Astrocyte (in vitro differentiated cells and primary cell): ENCODE measurements around the gene DDIT4. TPM values are rescaled to one million over a fixed set of nuclear protein-coding genes. Genes with fewer than 3 reads are reported as not detected.

Source experiments
- DNase-seq: peaks from one replicate; pipeline ENCODE4 v3.0.0-alpha.2; 2010; ENCODE audit warnings: low read depth
- FAIRE-seq: peaks from 2 replicates; lab custom pipeline; 2011; peaks lifted over from hg19 to GRCh38; lab: Jason Lieb, UNC
- H2AFZ ChIP-seq: 2 replicates; pipeline ENCODE4 v1.6.0; 2012; ENCODE audit warnings: low read depth, low read length, inconsistent platforms
- H3K27ac ChIP-seq: 2 replicates; pipeline ENCODE4 v1.5.1; 2011; ENCODE audit warnings: low read depth, low read length, inconsistent platforms
- H3K27me3 ChIP-seq: 2 replicates; pipeline ENCODE4 v1.6.0; 2011; ENCODE audit warnings: low read length, inconsistent platforms; ENCODE audit not compliant: insufficient read depth
- H3K36me3 ChIP-seq: 2 replicates; pipeline ENCODE4 v1.5.1; 2011; ENCODE audit warnings: low read length, inconsistent platforms; ENCODE audit not compliant: insufficient read depth
- H3K4me1 ChIP-seq: 2 replicates; pipeline ENCODE4 v1.5.1; 2011; ENCODE audit warnings: low read length, inconsistent platforms; ENCODE audit not compliant: insufficient read depth
- H3K4me2 ChIP-seq: 2 replicates; pipeline ENCODE4 v1.6.0; 2012; ENCODE audit warnings: low read length, inconsistent platforms
- H3K4me3 ChIP-seq: 2 replicates; pipeline ENCODE4 v1.5.1; 2011; ENCODE audit warnings: low read depth, mild to moderate bottlenecking, low read length, inconsistent platforms; ENCODE audit not compliant: insufficient read depth
- H3K79me2 ChIP-seq: 2 replicates; pipeline ENCODE4 v1.6.0; 2012; ENCODE audit warnings: mild to moderate bottlenecking, low read length, inconsistent platforms; ENCODE audit not compliant: insufficient read depth
- H3K9ac ChIP-seq: 2 replicates; pipeline ENCODE4 v1.6.0; 2012; ENCODE audit warnings: mild to moderate bottlenecking, low read length, inconsistent platforms
- H3K9me3 ChIP-seq: 2 replicates; pipeline ENCODE4 v1.5.1; 2012; ENCODE audit warnings: low read depth, mild to moderate bottlenecking, low read length, inconsistent platforms; ENCODE audit not compliant: insufficient read depth
- H4K20me1 ChIP-seq: 2 replicates; pipeline ENCODE4 v1.6.0; 2012; ENCODE audit warnings: low read length, inconsistent platforms; ENCODE audit not compliant: insufficient read depth
- H3K27ac Mint-ChIP-seq: one replicate; pipeline ENCODE4 v1.8.0; 2021; ENCODE audit warnings: mild to moderate bottlenecking, mixed read lengths; ENCODE audit not compliant: unreplicated experiment
- H3K27me3 Mint-ChIP-seq: one replicate; pipeline ENCODE4 v1.8.0; 2021; ENCODE audit warnings: low read depth, mixed read lengths; ENCODE audit not compliant: unreplicated experiment
- H3K36me3 Mint-ChIP-seq: one replicate; pipeline ENCODE4 v1.8.0; 2021; ENCODE audit warnings: low read depth, mixed read lengths; ENCODE audit not compliant: unreplicated experiment
- H3K4me1 Mint-ChIP-seq: one replicate; pipeline ENCODE4 v1.8.0; 2021; ENCODE audit warnings: low read depth, mixed read lengths; ENCODE audit not compliant: unreplicated experiment
- H3K4me3 Mint-ChIP-seq: one replicate; pipeline ENCODE4 v1.8.0; 2021; ENCODE audit warnings: mild to moderate bottlenecking, moderate library complexity, mixed read lengths; ENCODE audit not compliant: unreplicated experiment
- H3K9me3 Mint-ChIP-seq: one replicate; pipeline ENCODE4 v1.8.0; 2021; ENCODE audit warnings: mild to moderate bottlenecking, mixed read lengths; ENCODE audit not compliant: unreplicated experiment
- CTCF ChIP-seq: IDR thresholded peaks from 2 replicates; pipeline ENCODE4 v1.5.1; 2011; ENCODE audit warnings: low read depth, mild to moderate bottlenecking, inconsistent platforms, low read length, moderate library complexity; ENCODE audit not compliant: insufficient read depth
- EZH2 ChIP-seq: IDR thresholded peaks from 2 replicates; pipeline ENCODE4 v1.6.1; 2012; ENCODE audit warnings: mild to moderate bottlenecking, low read length, inconsistent platforms; ENCODE audit not compliant: insufficient read depth
- total RNA-seq: library from RNA; stranded (reverse); gene quantifications from 2 replicates; pipeline ENCODE4 v1.2.1, GENCODE V29; 2021

Gene DDIT4
- total RNA-seq, 1 donor from 2014 or later, result 244 TPM

- Mint-ChIP-seq H3K27ac (peak overlapping the region; percentile 96), H3K36me3 (peaks cover 18% of the 10 kb centered on the region), H3K4me3 (peak overlapping the region; percentile 99), H3K4me1 (peaks cover 17% of the 10 kb centered on the region), H3K9me3 (no peaks in the 10 kb centered on the region), H3K27me3 (no peaks in the 10 kb centered on the region)
- Histone ChIP-seq H3K27me3 (no peaks in the 10 kb centered on the region), H3K4me2 (peak overlapping the region; percentile 99), H3K27ac (no peak overlapping the region), H3K4me3 (no peak overlapping the region), H3K9ac (no peak overlapping the region), H4K20me1 (peaks cover 27% of the 10 kb centered on the region), H3K9me3 (no peaks in the 10 kb centered on the region), H2AFZ (no peak overlapping the region), H3K36me3 (no peaks in the 10 kb centered on the region), H3K4me1 (peaks cover 24% of the 10 kb centered on the region), H3K79me2 (peaks cover 9% of the 10 kb centered on the region)
- TF ChIP-seq EZH2 (no peak), CTCF (no peak)
- DNase-seq (no peak), FAIRE-seq (no peak)
Observed at GRCh38 chr10:72276013-72276387, 2.3 kb downstream of the DDIT4 start.

- Mint-ChIP-seq H3K27me3 (no peaks in the 10 kb centered on the region), H3K36me3 (peaks cover 18% of the 10 kb centered on the region), H3K27ac (peak overlapping the region; percentile 96), H3K4me3 (peak overlapping the region; percentile 99), H3K4me1 (peaks cover 17% of the 10 kb centered on the region), H3K9me3 (no peaks in the 10 kb centered on the region)
- no peak overlapping the region for H2AFZ ChIP-seq
- DNase-seq, result no peak
- no peaks in the 10 kb centered on the region for H3K27me3 ChIP-seq
- no peak for TF ChIP-seq EZH2
- no peak for TF ChIP-seq CTCF
- peaks cover 24% of the 10 kb centered on the region for H3K4me1 ChIP-seq
- H3K79me2 ChIP-seq, result peaks cover 9% of the 10 kb centered on the region
- no peaks in the 10 kb centered on the region for H3K9me3 ChIP-seq
- no peak overlapping the region for H3K9ac ChIP-seq
- H3K4me3 ChIP-seq, result no peak overlapping the region
- peaks cover 27% of the 10 kb centered on the region for H4K20me1 ChIP-seq
- no peak overlapping the region for H3K27ac ChIP-seq
- FAIRE-seq, result no peak
- no peaks in the 10 kb centered on the region for H3K36me3 ChIP-seq
- H3K4me2 ChIP-seq, result peak overlapping the region; percentile 99
Observed at GRCh38 chr10:72276421-72277339, 3.0 kb downstream of the DDIT4 start.
